ENCODE data around the gene ABCG2.

GRCh38 chr4:88041626-88042025 lies 116.8 kb downstream of the ABCG2 start:
- TF ChIP-seq ZBTB21 (CRISPR knock-in tag; IDR thresholded peaks at IDR 0.05; ENCODE audit: borderline replicate concordance) = no peak
- no peak for TF ChIP-seq CTCF (IDR thresholded peaks at IDR 0.05)

Measured in WTC11 (cell line).